ENCODE measurements around the gene GALNT4. TPM values are rescaled to one million over a fixed set of nuclear protein-coding genes. Genes with fewer than 3 reads are reported as not detected.

Gene GALNT4
- total and polyA plus RNA-seq, 4 donors = 3.0 to 16.0 (median 7.0) TPM

DNA sequence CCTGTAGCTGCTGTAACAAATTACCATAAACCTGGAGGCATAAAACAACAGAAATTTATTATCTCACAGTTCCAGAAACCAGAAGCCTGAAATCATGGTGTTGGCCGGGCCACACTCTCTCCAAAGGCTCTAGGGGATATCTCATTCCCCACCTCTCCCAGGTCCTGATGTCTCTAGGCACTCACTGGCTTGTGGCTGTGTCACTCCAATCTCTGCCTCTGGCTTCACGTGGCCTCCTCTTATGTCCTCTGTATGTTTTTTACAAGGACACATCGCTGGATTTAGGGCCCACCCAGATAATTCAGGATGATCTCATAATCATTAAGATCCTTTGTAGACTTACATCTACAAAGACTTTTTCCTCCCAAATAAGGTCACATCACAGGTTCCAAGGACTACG, 8.0 kb downstream of the GALNT4 start:
- 72 to 85% methylated on average over 4 of the region's 4 CpGs for WGBS, 2 donors
- Histone ChIP-seq H3K4me1 (ENCODE audit: control insufficient read depth in 5 of 5, insufficient read depth in 5 of 5, low read length in 5 of 5) (peaks cover 0 to 12% (median 0%) of the 10 kb centered on the region in 5 donors), H3K9me3 (ENCODE audit: control insufficient read depth in 4 of 4, insufficient read depth in 3 of 4, low read length in 3 of 4) (no peaks in the 10 kb centered on the region), H3K9ac (ENCODE audit: insufficient read depth in 1 of 2, low read length in 2 of 2) (no peak overlapping the region), H3K27ac (ENCODE audit: low read depth in 1 of 2, low read length in 1 of 2) (no peak overlapping the region), H3K27me3 (ENCODE audit: control insufficient read depth in 3 of 3, insufficient read depth in 3 of 3, low read length in 2 of 3) (no peaks in the 10 kb centered on the region), H3K36me3 (ENCODE audit: control insufficient read depth in 4 of 4, insufficient read depth in 4 of 4, low read length in 4 of 4) (no peaks in the 10 kb centered on the region), H3K4me3 (no peak overlapping the region)
- TF ChIP-seq, protein P1, sequence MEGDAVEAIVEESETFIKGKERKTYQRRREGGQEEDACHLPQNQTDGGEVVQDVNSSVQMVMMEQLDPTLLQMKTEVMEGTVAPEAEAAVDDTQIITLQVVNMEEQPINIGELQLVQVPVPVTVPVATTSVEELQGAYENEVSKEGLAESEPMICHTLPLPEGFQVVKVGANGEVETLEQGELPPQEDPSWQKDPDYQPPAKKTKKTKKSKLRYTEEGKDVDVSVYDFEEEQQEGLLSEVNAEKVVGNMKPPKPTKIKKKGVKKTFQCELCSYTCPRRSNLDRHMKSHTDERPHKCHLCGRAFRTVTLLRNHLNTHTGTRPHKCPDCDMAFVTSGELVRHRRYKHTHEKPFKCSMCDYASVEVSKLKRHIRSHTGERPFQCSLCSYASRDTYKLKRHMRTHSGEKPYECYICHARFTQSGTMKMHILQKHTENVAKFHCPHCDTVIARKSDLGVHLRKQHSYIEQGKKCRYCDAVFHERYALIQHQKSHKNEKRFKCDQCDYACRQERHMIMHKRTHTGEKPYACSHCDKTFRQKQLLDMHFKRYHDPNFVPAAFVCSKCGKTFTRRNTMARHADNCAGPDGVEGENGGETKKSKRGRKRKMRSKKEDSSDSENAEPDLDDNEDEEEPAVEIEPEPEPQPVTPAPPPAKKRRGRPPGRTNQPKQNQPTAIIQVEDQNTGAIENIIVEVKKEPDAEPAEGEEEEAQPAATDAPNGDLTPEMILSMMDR (IDR thresholded peaks at IDR 0.05; ENCODE audit: control extremely low read depth, extremely low read depth) = no peak
- DNase-seq = no peak
- ATAC-seq (ENCODE audit: insufficient read depth, low FRiP score) = no peak

DNA sequence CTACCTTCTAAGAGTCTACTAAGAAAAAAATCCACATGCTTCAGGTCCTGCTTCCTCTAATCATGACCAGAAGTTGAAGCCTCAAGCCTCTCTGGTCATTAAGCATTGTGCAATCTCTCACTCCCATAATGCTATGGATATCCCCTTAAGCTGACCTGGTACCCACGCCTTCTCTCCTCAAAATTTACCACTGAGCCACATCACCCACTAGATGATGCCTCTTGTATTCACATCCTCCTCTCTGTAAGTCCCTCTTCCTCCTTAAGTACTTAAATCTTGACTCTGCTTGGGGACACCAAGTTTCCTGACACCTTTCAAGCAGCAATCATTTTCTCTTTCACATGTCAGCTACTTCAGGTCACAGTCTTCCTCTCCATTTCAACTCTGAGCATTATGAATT, 9.8 kb downstream of the GALNT4 start:
- Histone ChIP-seq H3K4me3 (no peak overlapping the region), H3K9ac (ENCODE audit: insufficient read depth in 1 of 2, low read length in 2 of 2) (no peak overlapping the region), H3K27ac (ENCODE audit: low read depth in 1 of 2, low read length in 1 of 2) (no peak overlapping the region), H3K9me3 (ENCODE audit: control insufficient read depth in 4 of 4, insufficient read depth in 3 of 4, low read length in 3 of 4) (no peaks in the 10 kb centered on the region), H3K36me3 (ENCODE audit: control insufficient read depth in 4 of 4, insufficient read depth in 4 of 4, low read length in 4 of 4) (no peaks in the 10 kb centered on the region), H3K4me1 (ENCODE audit: control insufficient read depth in 5 of 5, insufficient read depth in 5 of 5, low read length in 5 of 5) (peaks cover 0 to 7% (median 0%) of the 10 kb centered on the region in 5 donors), H3K27me3 (ENCODE audit: control insufficient read depth in 3 of 3, insufficient read depth in 3 of 3, low read length in 2 of 3) (no peaks in the 10 kb centered on the region)
- ATAC-seq (ENCODE audit: insufficient read depth, low FRiP score) = no peak
- 48 to 65% methylated on average over 1 of the region's 1 CpG for WGBS, 2 donors
- TF ChIP-seq, protein P1 (IDR thresholded peaks at IDR 0.05; ENCODE audit: control extremely low read depth, extremely low read depth) = no peak
- DNase-seq = no peak

DNA sequence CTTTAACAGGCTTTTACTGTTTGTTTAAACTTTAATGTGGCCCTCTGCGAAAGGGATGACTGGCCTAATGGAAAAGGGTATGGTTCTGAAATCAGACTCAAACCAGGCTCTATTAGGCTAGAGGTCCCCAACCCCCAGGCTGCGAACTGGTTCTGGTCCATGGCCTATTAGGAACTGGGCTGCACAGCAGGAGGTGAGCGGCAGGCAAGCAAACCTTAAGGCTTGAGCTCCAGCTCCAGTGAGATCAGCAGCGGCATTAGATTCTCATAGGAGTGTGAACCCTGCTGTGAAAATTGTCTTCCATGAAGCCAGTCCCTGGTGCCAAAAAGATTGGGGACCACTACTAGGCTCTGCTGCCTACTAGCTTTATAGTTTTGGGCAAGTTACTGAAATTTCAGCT, 11.1 kb downstream of the GALNT4 start:
- ATAC-seq (ENCODE audit: insufficient read depth, low FRiP score) (no peak), DNase-seq (no peak)
- WGBS, 2 donors = 95% methylated on average over 4 of the region's 4 CpGs
- Histone ChIP-seq H3K4me3 (no peak overlapping the region), H3K9ac (ENCODE audit: insufficient read depth in 1 of 2, low read length in 2 of 2) (no peak overlapping the region), H3K4me1 (ENCODE audit: control insufficient read depth in 5 of 5, insufficient read depth in 5 of 5, low read length in 5 of 5) (peaks cover 0 to 7% (median 0%) of the 10 kb centered on the region in 5 donors), H3K27ac (ENCODE audit: low read depth in 1 of 2, low read length in 1 of 2) (no peak overlapping the region), H3K9me3 (ENCODE audit: control insufficient read depth in 4 of 4, insufficient read depth in 3 of 4, low read length in 3 of 4) (no peaks in the 10 kb centered on the region), H3K27me3 (ENCODE audit: control insufficient read depth in 3 of 3, insufficient read depth in 3 of 3, low read length in 2 of 3) (no peaks in the 10 kb centered on the region), H3K36me3 (ENCODE audit: control insufficient read depth in 4 of 4, insufficient read depth in 4 of 4, low read length in 4 of 4) (no peaks in the 10 kb centered on the region)
- TF ChIP-seq, protein P1 (IDR thresholded peaks at IDR 0.05; ENCODE audit: control extremely low read depth, extremely low read depth) = no peak

Data from lung (tissue), 12 donors.